ENCODE measurements around the gene AGAP1. TPM values are rescaled to one million over a fixed set of nuclear protein-coding genes. Genes with fewer than 3 reads are reported as not detected.
A peak's percentile ranks its signal among the peaks of the same experiment; 100 is the strongest.

Gene AGAP1
- total RNA-seq, 1 experiment from 2014 or later: 25.8 TPM

- no peak overlapping the region for H3K27ac ChIP-seq (ENCODE audit: insufficient read length, low read depth, low read length)
- H3K27ac Mint-ChIP-seq: peak overlapping the region in 1 of 3 experiments; percentile 62; a peak in 2 of 7 replicates
- no peak overlapping the region for H3T11ph ChIP-seq (ENCODE audit: low read length)
- no peak overlapping the region for H3K18ac ChIP-seq (ENCODE audit: insufficient read length, low read depth, low read length)
- TF ChIP-seq CTCF (conservative IDR thresholded peaks at IDR 0.05): no peak
- no peak overlapping the region for H2BK12ac ChIP-seq (ENCODE audit: insufficient read length, low read depth, low read length)
- H3K4me3 Mint-ChIP-seq: no peak overlapping the region
- H3K4ac ChIP-seq (ENCODE audit: low read depth, low read length): no peak overlapping the region
- H3K9ac ChIP-seq (ENCODE audit: extremely low read depth, insufficient read length, low read length): no peak overlapping the region
- H2AFZ ChIP-seq (ENCODE audit: low read length): no peak overlapping the region
- no peaks in the 10 kb centered on the region for H3K27me3 ChIP-seq (ENCODE audit: insufficient read depth, low read length)
- H3K14ac ChIP-seq (ENCODE audit: insufficient read depth, low read length): peak overlapping the region; percentile 20; the same call in 1 of the 2 replicates
- no peak overlapping the region for H3K4me2 ChIP-seq (ENCODE audit: insufficient read depth, insufficient read length, low read length)
- H3K23ac ChIP-seq (ENCODE audit: insufficient read length, low read depth, low read length): no peak overlapping the region
- no peaks in the 10 kb centered on the region for H3K79me1 ChIP-seq (ENCODE audit: insufficient read depth, low read depth, low read length, poor library complexity, severe bottlenecking)
- H3K4me1 ChIP-seq (ENCODE audit: insufficient read depth, low read length): peaks cover 36% of the 10 kb centered on the region; the same call in 1 of the 2 replicates
- peaks cover 81 to 90% of the 10 kb centered on the region in 2 experiments for H3K4me1 Mint-ChIP-seq
- H3K9me3 ChIP-seq (ENCODE audit: control insufficient read depth, low read depth, low read length): no peaks in the 10 kb centered on the region
- H4K5ac ChIP-seq (ENCODE audit: insufficient read length, low read depth, low read length): no peak overlapping the region
- no CpG with 5 or more reads among the region's 6 CpGs for WGBS (ENCODE audit: extremely low coverage, insufficient read length, low lambda C conversion rate)
- H2BK15ac ChIP-seq (ENCODE audit: low read depth, low read length): no peak overlapping the region
- no peak overlapping the region for H2BK20ac ChIP-seq (ENCODE audit: low read depth, low read length, poor library complexity, severe bottlenecking)
- H3K79me2 ChIP-seq (ENCODE audit: insufficient read depth, low read length): peaks cover 2% of the 10 kb centered on the region; the same call in 1 of the 2 replicates
- no peaks in the 10 kb centered on the region; a peak in 1 of 7 replicates for H3K36me3 Mint-ChIP-seq (ENCODE audit: insufficient read depth in 1 of 3, low read depth in 3 of 3)
- H3K9me3 Mint-ChIP-seq: no peaks in the 10 kb centered on the region
- H3K27me3 Mint-ChIP-seq (ENCODE audit: low read depth): peaks cover 19% of the 10 kb centered on the region
- H3K23me2 ChIP-seq (ENCODE audit: insufficient read length, low read depth, low read length, poor library complexity, severe bottlenecking): peaks cover 5% of the 10 kb centered on the region
- no peaks in the 10 kb centered on the region for H4K20me1 ChIP-seq (ENCODE audit: control insufficient read depth, insufficient read depth, insufficient read length)
- H2BK5ac ChIP-seq (ENCODE audit: insufficient read length, low read length): no peak overlapping the region
- no peak overlapping the region for H3K56ac ChIP-seq (ENCODE audit: insufficient read length, low read depth, low read length)
- no peak overlapping the region for H2BK120ac ChIP-seq (ENCODE audit: low read depth, low read length, poor library complexity, severe bottlenecking)
- H2AK5ac ChIP-seq (ENCODE audit: insufficient read length, low read length): no peak overlapping the region
- no peak overlapping the region for H4K91ac ChIP-seq (ENCODE audit: insufficient read length, low read depth, low read length)
- DNase-seq: no peak
- no peak overlapping the region for H4K8ac ChIP-seq (replicated peaks; ENCODE audit: insufficient read length, low read depth, low read length)
These were observed 168.1 kb downstream of the AGAP1 start for GRCh38 chr2:235661952-235662351.

All from H9 (cell line).